Panc1 (cell line): Measurements from ENCODE around the gene KIF21B.

Source experiments
- CTCF ChIP-seq: fragments of 450-650 bp; IDR thresholded peaks from 2 replicates; pipeline ENCODE4 v1.5.1; 2017; ENCODE audit warnings: mild to moderate bottlenecking
- POLR2AphosphoS5 ChIP-seq: IDR thresholded peaks from 2 replicates; pipeline ENCODE4 v1.6.1; 2012; ENCODE audit warnings: mild to moderate bottlenecking, low read depth, low read length, moderate library complexity
- SIN3A ChIP-seq: IDR thresholded peaks from 2 replicates; pipeline ENCODE4 v1.6.1; 2012; ENCODE audit warnings: low read depth, mild to moderate bottlenecking, low read length, moderate library complexity, borderline replicate concordance; ENCODE audit not compliant: insufficient read depth
- TF ChIP-seq, protein P1 (sequence below), 2 experiments: IDR thresholded peaks; 2 replicates each; pipeline ENCODE4 v1.6.1; 2011 to 2012; ENCODE audit warnings: low read depth in 2 of 2, control low read depth in 1 of 2, low read length in 1 of 2, mild to moderate bottlenecking in 1 of 2, moderate library complexity in 1 of 2; ENCODE audit not compliant: insufficient read depth in 1 of 2

GRCh38 chr1:200967693-200968468 lies 55.6 kb downstream of the KIF21B start:
- no peak for TF ChIP-seq CTCF
- no peak for TF ChIP-seq SIN3A
- no peak for TF ChIP-seq POLR2AphosphoS5
- TF ChIP-seq, protein P1, sequence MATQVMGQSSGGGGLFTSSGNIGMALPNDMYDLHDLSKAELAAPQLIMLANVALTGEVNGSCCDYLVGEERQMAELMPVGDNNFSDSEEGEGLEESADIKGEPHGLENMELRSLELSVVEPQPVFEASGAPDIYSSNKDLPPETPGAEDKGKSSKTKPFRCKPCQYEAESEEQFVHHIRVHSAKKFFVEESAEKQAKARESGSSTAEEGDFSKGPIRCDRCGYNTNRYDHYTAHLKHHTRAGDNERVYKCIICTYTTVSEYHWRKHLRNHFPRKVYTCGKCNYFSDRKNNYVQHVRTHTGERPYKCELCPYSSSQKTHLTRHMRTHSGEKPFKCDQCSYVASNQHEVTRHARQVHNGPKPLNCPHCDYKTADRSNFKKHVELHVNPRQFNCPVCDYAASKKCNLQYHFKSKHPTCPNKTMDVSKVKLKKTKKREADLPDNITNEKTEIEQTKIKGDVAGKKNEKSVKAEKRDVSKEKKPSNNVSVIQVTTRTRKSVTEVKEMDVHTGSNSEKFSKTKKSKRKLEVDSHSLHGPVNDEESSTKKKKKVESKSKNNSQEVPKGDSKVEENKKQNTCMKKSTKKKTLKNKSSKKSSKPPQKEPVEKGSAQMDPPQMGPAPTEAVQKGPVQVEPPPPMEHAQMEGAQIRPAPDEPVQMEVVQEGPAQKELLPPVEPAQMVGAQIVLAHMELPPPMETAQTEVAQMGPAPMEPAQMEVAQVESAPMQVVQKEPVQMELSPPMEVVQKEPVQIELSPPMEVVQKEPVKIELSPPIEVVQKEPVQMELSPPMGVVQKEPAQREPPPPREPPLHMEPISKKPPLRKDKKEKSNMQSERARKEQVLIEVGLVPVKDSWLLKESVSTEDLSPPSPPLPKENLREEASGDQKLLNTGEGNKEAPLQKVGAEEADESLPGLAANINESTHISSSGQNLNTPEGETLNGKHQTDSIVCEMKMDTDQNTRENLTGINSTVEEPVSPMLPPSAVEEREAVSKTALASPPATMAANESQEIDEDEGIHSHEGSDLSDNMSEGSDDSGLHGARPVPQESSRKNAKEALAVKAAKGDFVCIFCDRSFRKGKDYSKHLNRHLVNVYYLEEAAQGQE (IDR thresholded peaks at IDR 0.05; ENCODE audit: insufficient read depth in 1 of 2, low read depth in 2 of 2, low read length in 1 of 2), result no peak
